HL-60 (cell line): ENCODE data around the gene SFTPB.

Source experiments
- DNase-seq, 2 experiments: peaks; one replicate each; pipeline ENCODE4 v3.0.0-alpha.2; 2010 to 2020; ENCODE audit warnings: low read depth in 1 of 2, low spot score in 1 of 2
- H3K27ac ChIP-seq: fragments of 250-450 bp; sonication (Bioruptor Pico); replicated peaks from 2 replicates; pipeline ENCODE4 v1.5.1; 2020; ENCODE audit warnings: mild to moderate bottlenecking, moderate library complexity
- H3K27me3 ChIP-seq: fragments of 250-450 bp; sonication (Bioruptor Pico); 2 replicates; pipeline ENCODE4 v1.5.1; 2021; ENCODE audit warnings: mild to moderate bottlenecking, moderate library complexity; ENCODE audit not compliant: insufficient read depth, poor library complexity, severe bottlenecking
- H3K4me3 ChIP-seq: replicated peaks from 2 replicates; pipeline ENCODE4 v1.5.1; 2011; ENCODE audit warnings: mild to moderate bottlenecking, control low read depth, low read length; ENCODE audit not compliant: insufficient read depth
- CTCF ChIP-seq: IDR thresholded peaks from one replicate; pipeline ENCODE4 v1.5.1; 2011; ENCODE audit warnings: low read length, control low read depth, inconsistent platforms; ENCODE audit not compliant: insufficient read depth
- GABPA ChIP-seq: IDR thresholded peaks from 2 replicates; pipeline ENCODE4 v1.6.1; 2012; ENCODE audit warnings: low read depth
- POLR2AphosphoS5 ChIP-seq: IDR thresholded peaks from 2 replicates; pipeline ENCODE4 v1.6.1; 2012; ENCODE audit warnings: low read depth
- REST ChIP-seq: IDR thresholded peaks from 2 replicates; pipeline ENCODE4 v1.6.1; 2012; ENCODE audit warnings: low read depth; ENCODE audit not compliant: insufficient replicate concordance
- SPI1 ChIP-seq: IDR thresholded peaks from 2 replicates; pipeline ENCODE4 v1.6.1; 2012; ENCODE audit warnings: low read depth, mild to moderate bottlenecking, borderline replicate concordance

SFTPB gene

GRCh38 chr2:85613717-85614515 lies 54.1 kb downstream of the SFTPB start:
- Histone ChIP-seq H3K27ac (no peak overlapping the region), H3K27me3 (no peaks in the 10 kb centered on the region)

GRCh38 chr2:85611705-85612587 lies 56.1 kb downstream of the SFTPB start, which contains the start of gene C2orf68:
C2orf68 (minus strand) TSS chr2:85612066; CDS start chr2:85611984, 82 bp downstream.
- TF ChIP-seq POLR2AphosphoS5 (peak; percentile 82), REST (no peak), GABPA (peak; percentile 93), SPI1 (no peak; the same call in 1 of the 2 replicates), CTCF (no peak)
- DNase-seq, result peak; percentile 89 to 94

More at GRCh38 chr2:85613717-85614515, 54.1 kb downstream of the SFTPB start:
- TF ChIP-seq CTCF (no peak), GABPA (no peak), POLR2AphosphoS5 (no peak), REST (no peak), SPI1 (no peak)
- no peak for DNase-seq
- no peak overlapping the region for H3K4me3 ChIP-seq

GRCh38 chr2:85611217-85611704 lies 56.7 kb downstream of the SFTPB start:
- DNase-seq, result peak in 1 of 2 experiments; percentile 11
- Histone ChIP-seq H3K27me3 (no peaks in the 10 kb centered on the region), H3K4me3 (peak overlapping the region; percentile 91), H3K27ac (peak overlapping the region; percentile 86)
- TF ChIP-seq CTCF (no peak), GABPA (no peak), SPI1 (no peak), REST (no peak), POLR2AphosphoS5 (no peak)

More at GRCh38 chr2:85611705-85612587, 56.1 kb downstream of the SFTPB start, which contains the start of gene C2orf68:
- H3K27me3 ChIP-seq, result no peaks in the 10 kb centered on the region
- H3K4me3 ChIP-seq, result peak within 1 kb of the TSS; percentile 91
- peak within 1 kb of the TSS; percentile 86 for H3K27ac ChIP-seq
